Measurements from ENCODE around the gene ACSM6. TPM values are rescaled to one million over a fixed set of nuclear protein-coding genes. Genes with fewer than 3 reads are reported as not detected.
"Not testable (repeated sequence)": the region's sequence is repeated elsewhere in the genome, so short reads cannot be mapped to it uniquely, and the experiment has no call there.

ACSM6 gene
- total RNA-seq, 4 donors from 2014 or later, result 1.2 TPM; not detected in 3

DNA sequence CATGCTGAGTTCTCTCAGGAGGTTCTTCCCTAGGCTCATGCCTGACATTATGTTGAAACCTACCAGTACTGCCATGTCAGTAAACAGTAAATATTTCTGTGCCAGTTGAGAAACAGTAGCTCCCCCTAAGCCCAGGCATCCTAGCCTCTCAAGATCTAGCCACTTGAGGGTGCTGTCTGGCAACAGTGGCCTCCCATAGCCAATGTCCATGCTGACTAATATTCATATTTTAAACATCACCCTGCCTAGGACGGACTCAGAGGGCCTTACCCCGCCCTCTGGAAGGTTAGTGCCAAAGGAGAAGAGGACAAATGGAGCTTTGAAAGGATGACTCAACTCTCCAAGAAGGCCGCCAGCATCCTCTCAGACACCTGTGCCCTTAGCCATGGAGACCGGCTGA, 7.7 kb downstream of the ACSM6 start:
- Histone ChIP-seq H3K9me3 (no peaks in the 10 kb centered on the region), H3K4me1 (no peaks in the 10 kb centered on the region), H3K4me3 (no peak overlapping the region), H3K27me3 (no peaks in the 10 kb centered on the region), H3K36me3 (no peaks in the 10 kb centered on the region), H3K27ac (no peak overlapping the region)
- TF ChIP-seq, protein P1, sequence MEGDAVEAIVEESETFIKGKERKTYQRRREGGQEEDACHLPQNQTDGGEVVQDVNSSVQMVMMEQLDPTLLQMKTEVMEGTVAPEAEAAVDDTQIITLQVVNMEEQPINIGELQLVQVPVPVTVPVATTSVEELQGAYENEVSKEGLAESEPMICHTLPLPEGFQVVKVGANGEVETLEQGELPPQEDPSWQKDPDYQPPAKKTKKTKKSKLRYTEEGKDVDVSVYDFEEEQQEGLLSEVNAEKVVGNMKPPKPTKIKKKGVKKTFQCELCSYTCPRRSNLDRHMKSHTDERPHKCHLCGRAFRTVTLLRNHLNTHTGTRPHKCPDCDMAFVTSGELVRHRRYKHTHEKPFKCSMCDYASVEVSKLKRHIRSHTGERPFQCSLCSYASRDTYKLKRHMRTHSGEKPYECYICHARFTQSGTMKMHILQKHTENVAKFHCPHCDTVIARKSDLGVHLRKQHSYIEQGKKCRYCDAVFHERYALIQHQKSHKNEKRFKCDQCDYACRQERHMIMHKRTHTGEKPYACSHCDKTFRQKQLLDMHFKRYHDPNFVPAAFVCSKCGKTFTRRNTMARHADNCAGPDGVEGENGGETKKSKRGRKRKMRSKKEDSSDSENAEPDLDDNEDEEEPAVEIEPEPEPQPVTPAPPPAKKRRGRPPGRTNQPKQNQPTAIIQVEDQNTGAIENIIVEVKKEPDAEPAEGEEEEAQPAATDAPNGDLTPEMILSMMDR (IDR thresholded peaks at IDR 0.05), result no peak
- TF ChIP-seq EP300 (IDR thresholded peaks at IDR 0.05) (no peak), POLR2A (IDR thresholded peaks at IDR 0.05) (no peak), POLR2AphosphoS5 (IDR thresholded peaks at IDR 0.05) (no peak)
- WGBS, 2 donors (ENCODE audit: low coverage in 1 of 2), result 81% methylated on average over 2 of the region's 4 CpGs; no CpG with 5 or more reads in 1 of the 2 donors
- ATAC-seq, result no peak

DNA sequence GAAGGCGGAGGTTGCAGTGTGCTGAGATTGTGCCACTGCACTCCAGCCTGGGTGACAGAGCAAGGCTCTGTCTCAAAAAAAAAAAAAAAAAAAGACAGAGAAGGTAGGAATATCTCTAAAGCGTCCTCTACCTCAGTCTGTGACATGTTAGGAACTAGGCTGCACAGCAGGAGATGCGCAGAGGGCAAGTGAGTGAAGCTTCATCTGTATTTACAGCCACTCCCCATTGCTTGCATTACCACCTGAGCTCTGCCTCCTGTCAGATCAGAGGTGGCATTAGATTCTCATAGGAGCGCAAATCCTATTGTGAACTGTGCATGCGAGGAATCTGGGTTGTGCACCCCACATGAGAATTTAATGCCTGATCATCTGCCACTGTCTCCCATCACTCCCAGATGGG, 8.8 kb downstream of the ACSM6 start:
- not testable (repeated sequence) for H3K27ac ChIP-seq, H3K4me1 ChIP-seq, ATAC-seq, H3K9me3 ChIP-seq, H3K4me3 ChIP-seq, H3K27me3 ChIP-seq, H3K36me3 ChIP-seq
- 77 to 83% methylated on average over 2 to 4 of the region's 5 CpGs for WGBS, 2 donors (ENCODE audit: low coverage in 1 of 2)

DNA sequence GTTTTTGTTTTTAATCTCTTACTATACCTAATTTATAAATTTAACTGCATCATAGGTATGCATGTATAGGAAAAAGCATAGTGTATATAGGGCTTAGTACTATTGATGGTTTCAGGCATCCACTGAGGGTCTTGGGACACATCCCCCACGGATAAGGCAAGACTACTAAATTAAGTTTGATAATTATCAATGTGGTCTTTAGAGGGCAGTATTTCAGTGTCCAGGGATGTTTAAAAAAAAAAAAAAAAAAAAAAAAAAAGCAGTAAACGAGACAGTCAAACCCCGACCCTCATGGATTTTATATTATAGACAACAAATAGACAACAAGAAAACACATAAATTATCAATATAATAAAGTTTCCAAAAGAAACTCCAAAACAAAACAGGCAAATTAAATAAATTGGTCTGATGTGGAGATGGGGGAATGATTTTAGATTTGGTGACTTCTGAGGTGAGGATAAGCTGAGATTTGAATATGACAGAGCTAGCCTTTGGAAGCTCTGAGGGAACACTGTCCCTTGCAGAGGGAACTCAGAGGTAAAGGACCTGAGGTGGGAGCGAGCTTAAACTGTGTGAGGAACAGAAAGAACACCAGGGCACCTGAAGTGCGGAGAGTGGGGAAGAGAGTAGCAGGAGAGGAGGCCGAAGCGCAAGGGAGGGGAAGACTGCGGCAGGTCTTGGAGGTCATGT, 14.8 kb downstream of the ACSM6 start:
- no peak overlapping the region for H3K4me3 ChIP-seq
- TF ChIP-seq POLR2AphosphoS5 (IDR thresholded peaks at IDR 0.05) (no peak), EP300 (IDR thresholded peaks at IDR 0.05) (no peak), POLR2A (IDR thresholded peaks at IDR 0.05) (no peak)
- TF ChIP-seq, protein P1 (IDR thresholded peaks at IDR 0.05), result peak in 1 of 4 experiments; percentile 3
- H3K4me1 ChIP-seq, result no peaks in the 10 kb centered on the region
- H3K9me3 ChIP-seq, result no peaks in the 10 kb centered on the region
- H3K27me3 ChIP-seq, result no peaks in the 10 kb centered on the region
- ATAC-seq, result no peak
- WGBS, 2 donors (ENCODE audit: low coverage in 1 of 2), result 50 to 57% methylated on average over 6 to 8 of the region's 8 CpGs
- no peak overlapping the region for H3K27ac ChIP-seq
- H3K36me3 ChIP-seq, result no peaks in the 10 kb centered on the region

DNA sequence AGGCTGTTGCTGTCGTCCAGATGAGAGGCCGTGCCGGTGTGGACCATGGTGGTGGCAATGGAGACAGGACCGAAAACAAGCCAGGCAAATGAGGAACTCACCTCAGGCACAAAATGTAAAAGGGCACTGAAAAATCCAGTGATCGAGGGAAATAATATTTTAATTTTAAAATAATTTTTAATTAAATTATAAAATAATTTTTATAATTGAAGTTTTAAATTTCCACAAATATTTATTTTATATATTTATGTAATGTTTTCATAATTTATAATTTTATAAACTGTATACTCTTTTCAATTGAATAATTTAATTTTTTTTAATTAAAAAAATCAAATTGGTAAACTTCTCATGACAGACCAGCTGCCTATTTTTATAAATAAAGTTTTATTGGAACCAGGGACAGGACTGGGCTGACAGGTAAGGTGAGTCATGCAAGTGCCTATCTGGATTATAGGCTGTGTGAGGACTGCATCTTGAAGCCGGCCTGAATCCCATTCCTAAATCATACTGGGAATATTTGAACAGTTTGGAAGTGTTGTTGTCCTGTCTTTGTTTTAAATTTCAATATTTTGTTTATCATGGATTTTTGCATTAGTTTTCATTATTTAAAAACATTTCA, 15.6 kb downstream of the ACSM6 start:
- WGBS, 2 donors (ENCODE audit: low coverage in 1 of 2), result 96 to 98% methylated on average over 6 of the region's 6 CpGs
- H3K9me3 ChIP-seq, result no peaks in the 10 kb centered on the region
- no peaks in the 10 kb centered on the region for H3K27me3 ChIP-seq
- ATAC-seq, result no peak
- H3K4me3 ChIP-seq, result no peak overlapping the region
- TF ChIP-seq POLR2AphosphoS5 (IDR thresholded peaks at IDR 0.05) (no peak), EP300 (IDR thresholded peaks at IDR 0.05) (no peak), POLR2A (IDR thresholded peaks at IDR 0.05) (no peak)
- TF ChIP-seq, protein P1 (IDR thresholded peaks at IDR 0.05), result no peak
- H3K4me1 ChIP-seq, result no peaks in the 10 kb centered on the region
- H3K36me3 ChIP-seq, result no peaks in the 10 kb centered on the region
- H3K27ac ChIP-seq, result no peak overlapping the region

DNA sequence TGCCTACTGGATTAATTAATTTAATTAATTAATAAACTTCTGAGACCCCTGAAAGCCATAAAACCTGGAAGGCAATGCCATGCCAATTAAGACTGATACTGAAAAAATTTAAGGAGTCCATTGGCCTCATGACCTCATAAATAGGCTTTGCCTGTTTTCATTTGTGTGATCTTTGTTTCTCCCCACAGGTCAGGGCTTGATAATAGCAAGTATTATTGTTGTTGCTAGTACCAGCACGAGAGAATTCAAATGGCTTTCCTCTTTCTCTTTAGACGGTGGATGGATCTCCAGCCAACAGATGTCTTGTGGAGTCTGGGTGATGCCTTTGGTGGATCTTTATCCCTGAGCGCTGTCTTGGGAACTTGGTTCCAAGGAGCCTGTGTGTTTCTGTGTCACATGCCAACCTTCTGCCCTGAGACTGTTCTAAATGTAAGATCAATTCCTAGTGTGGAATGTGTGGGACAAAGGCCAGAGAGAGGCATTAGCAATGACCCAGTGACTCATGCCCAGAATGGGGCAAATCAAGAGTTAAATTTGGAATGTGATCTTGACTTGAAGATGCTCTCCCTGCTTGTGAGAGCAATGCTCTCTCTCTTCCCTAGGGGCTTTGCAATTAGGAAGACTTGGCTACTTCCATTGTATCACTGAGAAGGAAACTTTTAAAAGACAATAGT, 17.7 kb downstream of the ACSM6 start:
- H3K27ac ChIP-seq, result no peak overlapping the region
- no peaks in the 10 kb centered on the region for H3K36me3 ChIP-seq
- TF ChIP-seq POLR2AphosphoS5 (IDR thresholded peaks at IDR 0.05) (no peak), EP300 (IDR thresholded peaks at IDR 0.05) (no peak), POLR2A (IDR thresholded peaks at IDR 0.05) (no peak)
- TF ChIP-seq, protein P1 (IDR thresholded peaks at IDR 0.05), result no peak
- no peaks in the 10 kb centered on the region for H3K4me1 ChIP-seq
- 71% methylated on average over 3 of the region's 3 CpGs; no CpG with 5 or more reads in 1 of the 2 donors for WGBS, 2 donors (ENCODE audit: low coverage in 1 of 2)
- H3K9me3 ChIP-seq, result peaks cover 0 to 6% (median 0%) of the 10 kb centered on the region in 3 donors
- no peak for ATAC-seq
- H3K27me3 ChIP-seq, result no peaks in the 10 kb centered on the region
- H3K4me3 ChIP-seq, result no peak overlapping the region
